Peyer's patch (tissue), 4 donors: Measurements from ENCODE around the gene TRIO.

Source experiments
- POLR2A ChIP-seq, 2 donors: fragments of 450-650 bp; IDR thresholded peaks; one replicate each; pipeline ENCODE4 v1.5.1; 2017; ENCODE audit warnings: antibody characterized with exemption in 2 of 2, mild to moderate bottlenecking in 2 of 2, moderate library complexity in 2 of 2
- TF ChIP-seq, protein P1 (sequence below), 6 experiments: fragments of 450-650 bp in 4 of 6; fragments of 200-600 bp in 2 of 6; sonication (generic) in 1 of 6; IDR thresholded peaks; one replicate each; pipeline ENCODE4 v1.5.1; 2017 to 2019; ENCODE audit warnings: antibody characterized with exemption in 6 of 6, mild to moderate bottlenecking in 3 of 6, moderate library complexity in 1 of 6

DNA sequence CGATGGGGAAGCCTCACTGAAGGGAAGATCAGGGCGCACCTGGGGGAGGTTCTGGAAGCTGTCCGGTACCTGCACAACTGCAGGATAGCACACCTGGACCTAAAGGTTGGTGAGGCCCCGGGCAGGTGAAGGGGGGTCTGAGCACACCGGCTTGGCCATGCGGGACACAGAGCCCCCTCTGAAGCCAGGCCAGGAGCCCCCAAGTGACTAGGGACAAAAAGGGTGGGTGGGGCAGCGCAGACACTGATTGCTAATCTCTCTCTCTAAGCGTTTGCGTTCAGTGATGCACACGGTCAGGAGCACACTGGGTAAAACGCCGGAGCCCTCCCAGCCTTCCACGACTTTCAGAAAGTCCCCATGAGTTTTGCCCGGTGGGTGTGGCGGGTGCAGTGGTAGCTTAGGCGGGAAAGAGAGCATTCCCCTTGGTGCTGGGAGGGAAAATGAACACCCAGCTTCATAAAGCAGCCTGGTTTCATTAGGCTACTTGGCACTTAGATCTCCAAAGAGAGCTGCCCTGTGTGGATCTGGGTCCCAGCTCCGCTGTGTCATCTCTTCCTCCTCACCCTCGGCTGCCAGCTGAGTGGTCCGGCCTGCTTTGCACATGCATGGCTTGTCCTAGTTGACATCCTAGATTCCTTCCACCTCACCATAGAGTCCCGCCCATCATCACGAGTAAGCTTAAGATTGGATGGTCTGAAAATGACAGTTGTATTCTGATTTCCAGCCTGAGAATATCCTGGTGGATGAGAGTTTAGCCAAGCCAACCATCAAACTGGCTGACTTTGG, 364.2 kb downstream of the TRIO start:
- TF ChIP-seq, protein P1, sequence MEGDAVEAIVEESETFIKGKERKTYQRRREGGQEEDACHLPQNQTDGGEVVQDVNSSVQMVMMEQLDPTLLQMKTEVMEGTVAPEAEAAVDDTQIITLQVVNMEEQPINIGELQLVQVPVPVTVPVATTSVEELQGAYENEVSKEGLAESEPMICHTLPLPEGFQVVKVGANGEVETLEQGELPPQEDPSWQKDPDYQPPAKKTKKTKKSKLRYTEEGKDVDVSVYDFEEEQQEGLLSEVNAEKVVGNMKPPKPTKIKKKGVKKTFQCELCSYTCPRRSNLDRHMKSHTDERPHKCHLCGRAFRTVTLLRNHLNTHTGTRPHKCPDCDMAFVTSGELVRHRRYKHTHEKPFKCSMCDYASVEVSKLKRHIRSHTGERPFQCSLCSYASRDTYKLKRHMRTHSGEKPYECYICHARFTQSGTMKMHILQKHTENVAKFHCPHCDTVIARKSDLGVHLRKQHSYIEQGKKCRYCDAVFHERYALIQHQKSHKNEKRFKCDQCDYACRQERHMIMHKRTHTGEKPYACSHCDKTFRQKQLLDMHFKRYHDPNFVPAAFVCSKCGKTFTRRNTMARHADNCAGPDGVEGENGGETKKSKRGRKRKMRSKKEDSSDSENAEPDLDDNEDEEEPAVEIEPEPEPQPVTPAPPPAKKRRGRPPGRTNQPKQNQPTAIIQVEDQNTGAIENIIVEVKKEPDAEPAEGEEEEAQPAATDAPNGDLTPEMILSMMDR (IDR thresholded peaks at IDR 0.05): no peak
- TF ChIP-seq POLR2A (IDR thresholded peaks at IDR 0.05): no peak
